Esophagus squamous epithelium (tissue), 5 donors: ENCODE data around the gene C21orf91. TPM values are rescaled to one million over a fixed set of nuclear protein-coding genes. Genes with fewer than 3 reads are reported as not detected.

Experiments used
- DNase-seq: peaks from one replicate; lab custom pipeline; 2025; lab: John Stamatoyannopoulos, UW
- H3K27ac ChIP-seq, 4 donors: fragments of 200-600 bp; sonication (generic); one replicate each; pipeline ENCODE4 v1.5.1; 2016 to 2019; ENCODE audit warnings: mild to moderate bottlenecking in 1 of 4
- H3K27me3 ChIP-seq, 4 donors: fragments of 200-600 bp; sonication (generic); 1 replicate in 3 of 4; 2 replicates in 1 of 4; pipeline versions ENCODE4 v1.5.1 to v1.6.0; 2017 to 2021; ENCODE audit warnings: antibody characterized with exemption in 1 of 4
- H3K36me3 ChIP-seq, 3 donors: fragments of 200-600 bp; sonication (generic); one replicate each; pipeline ENCODE4 v1.5.1; 2016 to 2019
- H3K4me1 ChIP-seq, 3 donors: fragments of 200-600 bp; sonication (generic); one replicate each; pipeline ENCODE4 v1.5.1; 2017 to 2019
- H3K4me3 ChIP-seq, 4 donors: fragments of 200-600 bp; sonication (generic); 1 replicate in 3 of 4; 2 replicates in 1 of 4; pipeline ENCODE4 v1.5.1; 2016 to 2019; ENCODE audit warnings: mild to moderate bottlenecking in 2 of 4, moderate library complexity in 1 of 4
- H3K9me3 ChIP-seq, 3 donors: fragments of 200-600 bp; sonication (generic); one replicate each; pipeline ENCODE4 v1.5.1; 2016 to 2019
- POLR2A ChIP-seq, 4 donors: fragments of 450-650 bp; IDR thresholded peaks; one replicate each; pipeline ENCODE4 v1.6.1; 2017; ENCODE audit warnings: antibody characterized with exemption in 4 of 4, mild to moderate bottlenecking in 4 of 4, moderate library complexity in 3 of 4
- WGBS, 2 donors: methylation state at CpG; one replicate each; pipeline ENCODE4 v1.1.5; 2018; 5-methylcytosine and 5-hydroxymethylcytosine counted together
- intact Hi-C: fragments of 100-400 bp; cut with DNase I; formaldehyde crosslinking; loops from one replicate; pipeline ENCODE4 v1.15.0; 2022
- total RNA-seq, 4 donors: library from RNA; depleted of rRNA; stranded (reverse); fragments of >200 nt; gene quantifications; one replicate each; pipeline ENCODE4 v1.1.0, GENCODE V29; 2016
- TF ChIP-seq, protein P1 (sequence below), 6 experiments: fragments of 450-650 bp in 4 of 6; fragments of 200-600 bp in 2 of 6; sonication (generic) in 2 of 6; IDR thresholded peaks; one replicate each; pipeline ENCODE4 v1.5.1; 2016 to 2019; ENCODE audit warnings: antibody characterized with exemption in 6 of 6, mild to moderate bottlenecking in 4 of 6, moderate library complexity in 4 of 6
- donor health status: DM: yes; HTN: yes; CAD: no.

C21orf91 gene
- total RNA-seq, 4 donors from 2014 or later: 4.2 to 16.5 (median 12.8) TPM

DNA sequence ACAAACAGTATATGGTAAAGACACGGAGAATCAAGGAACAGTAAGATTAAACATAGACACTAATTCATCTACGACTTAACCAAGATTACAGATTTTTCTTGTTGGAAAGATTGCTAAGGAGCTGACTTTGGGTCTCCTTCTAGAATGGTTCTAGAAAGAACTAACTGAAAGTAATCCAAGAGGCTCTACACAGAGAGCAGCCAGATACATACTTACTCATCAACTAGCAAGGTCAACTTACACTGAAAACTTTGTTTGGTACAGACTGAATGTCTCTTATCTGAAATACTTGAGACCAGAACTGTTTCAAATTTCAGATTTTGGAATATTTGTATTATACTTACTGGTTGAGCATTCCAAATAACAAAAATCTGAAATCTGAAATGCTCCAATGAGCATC is 5.8 kb downstream of the C21orf91 start:
- Histone ChIP-seq H3K27ac (no peak overlapping the region), H3K27me3 (no peaks in the 10 kb centered on the region), H3K4me1 (peaks cover 0 to 58% (median 13%) of the 10 kb centered on the region in 3 donors), H3K4me3 (no peak overlapping the region), H3K9me3 (peaks cover 0 to 7% (median 5%) of the 10 kb centered on the region in 3 donors), H3K36me3 (peaks cover 6 to 72% (median 11%) of the 10 kb centered on the region in 3 donors)
- intact Hi-C loops: no loop called here
- no peak for DNase-seq
- WGBS, 2 donors: 87 to 98% methylated on average over 2 of the region's 2 CpGs
- no peak for TF ChIP-seq POLR2A (IDR thresholded peaks at IDR 0.05)
- TF ChIP-seq, protein P1, sequence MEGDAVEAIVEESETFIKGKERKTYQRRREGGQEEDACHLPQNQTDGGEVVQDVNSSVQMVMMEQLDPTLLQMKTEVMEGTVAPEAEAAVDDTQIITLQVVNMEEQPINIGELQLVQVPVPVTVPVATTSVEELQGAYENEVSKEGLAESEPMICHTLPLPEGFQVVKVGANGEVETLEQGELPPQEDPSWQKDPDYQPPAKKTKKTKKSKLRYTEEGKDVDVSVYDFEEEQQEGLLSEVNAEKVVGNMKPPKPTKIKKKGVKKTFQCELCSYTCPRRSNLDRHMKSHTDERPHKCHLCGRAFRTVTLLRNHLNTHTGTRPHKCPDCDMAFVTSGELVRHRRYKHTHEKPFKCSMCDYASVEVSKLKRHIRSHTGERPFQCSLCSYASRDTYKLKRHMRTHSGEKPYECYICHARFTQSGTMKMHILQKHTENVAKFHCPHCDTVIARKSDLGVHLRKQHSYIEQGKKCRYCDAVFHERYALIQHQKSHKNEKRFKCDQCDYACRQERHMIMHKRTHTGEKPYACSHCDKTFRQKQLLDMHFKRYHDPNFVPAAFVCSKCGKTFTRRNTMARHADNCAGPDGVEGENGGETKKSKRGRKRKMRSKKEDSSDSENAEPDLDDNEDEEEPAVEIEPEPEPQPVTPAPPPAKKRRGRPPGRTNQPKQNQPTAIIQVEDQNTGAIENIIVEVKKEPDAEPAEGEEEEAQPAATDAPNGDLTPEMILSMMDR (IDR thresholded peaks at IDR 0.05): no peak

DNA sequence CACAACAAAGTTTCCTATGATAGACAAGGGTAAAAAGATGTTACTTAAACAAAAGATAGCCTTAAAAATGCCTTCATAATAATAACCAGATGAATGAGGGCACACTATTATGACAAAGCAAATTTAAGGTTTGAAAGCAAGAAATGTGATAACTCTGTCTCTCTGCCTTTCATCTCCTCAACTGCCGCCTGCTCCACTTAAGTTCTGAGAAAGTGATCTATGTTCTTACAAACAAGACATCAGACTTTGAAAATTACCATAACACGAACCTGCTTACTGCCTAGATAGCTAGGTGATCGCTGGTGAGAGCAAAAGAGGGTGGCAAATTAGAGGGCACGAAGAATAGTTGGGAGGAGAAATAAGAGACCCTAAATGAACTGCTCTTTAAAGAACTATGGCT is 13.2 kb downstream of the C21orf91 start:
- DNase-seq: no peak
- no peaks in the 10 kb centered on the region for H3K27me3 ChIP-seq
- peaks cover 11 to 72% (median 12%) of the 10 kb centered on the region in 3 donors for H3K36me3 ChIP-seq
- WGBS, 2 donors: 96 to 99% methylated on average over 4 of the region's 4 CpGs
- TF ChIP-seq, protein P1 (IDR thresholded peaks at IDR 0.05): no peak
- no peak overlapping the region for H3K27ac ChIP-seq
- peaks cover 0 to 10% (median 0%) of the 10 kb centered on the region in 3 donors for H3K4me1 ChIP-seq
- H3K4me3 ChIP-seq: no peak overlapping the region
- peaks cover 0 to 17% (median 13%) of the 10 kb centered on the region in 3 donors for H3K9me3 ChIP-seq
- intact Hi-C loops: no loop called here

DNA sequence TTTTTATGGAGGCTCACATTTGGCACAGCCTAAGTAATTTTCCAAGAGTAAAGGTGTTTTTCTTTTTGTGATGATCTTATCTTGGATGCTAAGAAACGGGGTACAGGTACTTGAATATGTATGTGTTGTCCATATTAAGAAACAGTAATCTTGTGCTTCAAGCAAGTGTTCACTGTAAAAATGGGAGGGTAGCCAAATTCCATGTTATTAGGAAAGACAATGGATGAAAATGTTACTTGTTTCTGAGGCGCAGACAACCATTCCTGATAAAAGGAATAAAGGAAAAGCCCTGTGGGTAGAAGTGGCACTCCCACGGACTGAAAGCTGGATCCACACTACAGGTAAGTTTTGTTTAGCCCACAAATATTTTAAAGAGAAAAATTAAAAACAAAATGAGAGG is 15.6 kb downstream of the C21orf91 start:
- Histone ChIP-seq H3K27ac (no peak overlapping the region), H3K36me3 (peaks cover 7 to 50% (median 7%) of the 10 kb centered on the region in 3 donors), H3K4me3 (no peak overlapping the region), H3K4me1 (peaks cover 0 to 24% (median 0%) of the 10 kb centered on the region in 3 donors), H3K27me3 (no peaks in the 10 kb centered on the region), H3K9me3 (peaks cover 0 to 12% (median 10%) of the 10 kb centered on the region in 3 donors)
- DNase-seq: no peak
- TF ChIP-seq, protein P1 (IDR thresholded peaks at IDR 0.05): no peak
- TF ChIP-seq POLR2A (IDR thresholded peaks at IDR 0.05): no peak
- WGBS, 2 donors: 46 to 55% methylated on average over 3 of the region's 3 CpGs
- intact Hi-C loops: no loop called here

DNA sequence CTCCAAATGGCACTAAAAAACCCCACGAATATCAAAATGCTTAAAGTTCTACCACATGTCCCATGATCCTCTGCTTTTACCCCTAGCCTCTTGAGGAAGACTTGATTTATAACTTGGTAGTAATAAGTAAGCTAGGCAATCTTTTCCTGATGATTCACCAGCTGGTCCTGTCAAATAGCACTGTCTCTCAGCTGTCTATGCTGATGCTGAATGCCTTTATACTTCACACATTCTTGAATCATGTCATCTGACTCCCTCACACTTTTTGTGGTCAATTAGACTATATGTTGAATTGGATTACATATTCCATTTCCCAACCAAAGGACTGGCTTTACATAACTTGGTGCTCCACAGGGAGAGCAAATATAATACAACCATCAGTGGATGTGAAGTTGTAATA is 16.6 kb downstream of the C21orf91 start:
- peaks cover 0 to 2% (median under 1%) of the 10 kb centered on the region in 3 donors for H3K9me3 ChIP-seq
- DNase-seq: no peak
- peaks cover 0 to 40% (median 0%) of the 10 kb centered on the region in 3 donors for H3K36me3 ChIP-seq
- peaks cover 0 to 31% (median 0%) of the 10 kb centered on the region in 3 donors for H3K4me1 ChIP-seq
- H3K27ac ChIP-seq: no peak overlapping the region
- 90 to 100% methylated on average over 1 of the region's 1 CpG for WGBS, 2 donors
- no peaks in the 10 kb centered on the region for H3K27me3 ChIP-seq
- intact Hi-C loops: no loop called here
- no peak overlapping the region for H3K4me3 ChIP-seq
- no peak for TF ChIP-seq POLR2A (IDR thresholded peaks at IDR 0.05)
- TF ChIP-seq, protein P1 (IDR thresholded peaks at IDR 0.05): no peak

DNA sequence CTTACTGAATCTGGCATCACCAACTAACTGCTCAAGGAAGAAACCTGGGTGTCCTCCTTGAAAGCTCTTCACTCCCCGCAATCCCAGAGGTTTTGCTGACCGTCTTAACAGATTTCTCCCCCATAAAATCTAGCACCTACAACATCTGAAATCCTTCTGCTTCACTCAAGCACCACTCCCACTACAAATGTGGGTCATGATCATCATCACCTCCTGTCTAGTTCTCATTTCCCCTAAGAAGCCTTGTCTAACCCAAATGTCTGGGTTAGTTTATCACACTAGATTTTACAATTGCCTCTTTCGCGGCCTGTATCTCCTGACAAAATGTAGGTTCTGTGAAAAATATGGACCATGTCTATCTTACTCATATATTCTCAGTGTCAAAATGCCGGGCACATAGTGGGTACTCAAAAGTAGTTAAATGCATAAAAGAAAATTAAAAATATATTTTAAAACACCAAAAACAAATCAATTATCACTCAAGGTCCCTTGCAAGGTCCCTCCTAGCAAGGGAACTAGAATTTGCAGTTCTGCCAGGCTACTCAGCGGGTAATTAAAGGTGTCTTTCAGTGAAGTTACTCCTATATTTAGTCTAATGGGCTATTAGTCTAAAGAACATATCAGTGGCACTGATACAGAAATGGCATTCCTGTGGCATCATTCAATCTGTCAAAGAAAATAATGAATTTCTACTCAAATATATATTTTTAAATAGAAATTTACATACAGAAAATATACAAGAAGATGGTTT is 19.6 kb downstream of the C21orf91 start:
- no peak for TF ChIP-seq POLR2A (IDR thresholded peaks at IDR 0.05)

More for the DNA sequence above, 19.6 kb downstream of the C21orf91 start:
- Histone ChIP-seq H3K4me3 (no peak overlapping the region), H3K36me3 (peaks cover 0 to 35% (median 0%) of the 10 kb centered on the region in 3 donors), H3K27me3 (no peaks in the 10 kb centered on the region), H3K4me1 (peaks cover 0 to 47% (median 1%) of the 10 kb centered on the region in 3 donors), H3K27ac (no peak overlapping the region), H3K9me3 (no peaks in the 10 kb centered on the region)
- intact Hi-C loops: no loop called here
- DNase-seq: no peak
- WGBS, 2 donors: 92 to 94% methylated on average over 6 of the region's 6 CpGs
